ENCODE results near the gene TWF1.

Gene TWF1

DNA sequence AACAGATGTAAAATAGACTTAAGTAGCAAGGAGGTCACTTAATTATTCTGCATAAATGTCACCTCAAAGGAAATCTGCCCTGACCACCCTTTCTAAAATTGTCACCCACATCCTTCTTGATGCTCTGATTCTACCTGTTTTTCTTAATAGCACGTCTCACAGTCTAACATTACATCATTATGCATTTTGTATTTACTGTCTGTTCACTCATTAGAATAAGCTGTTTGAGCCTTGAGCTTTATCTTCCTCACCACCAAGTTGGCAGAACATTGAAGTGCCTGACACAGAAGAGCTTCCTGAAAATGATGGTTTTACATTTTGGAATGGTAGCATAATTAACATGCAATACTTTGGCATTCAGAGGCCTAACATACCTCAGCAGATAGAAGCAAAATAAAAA is 21.0 kb upstream of the TWF1 start:
- no peak overlapping the region for H3K27ac ChIP-seq
- no peak for TF ChIP-seq CTCF (conservative IDR thresholded peaks at IDR 0.05; ENCODE audit: low read depth)
- DNase-seq (ENCODE audit: low spot score), result no peak
- POLR2A ChIA-PET (ENCODE audit: low non-redundant PET), result no interaction called here
- CTCF ChIA-PET, result interaction anchor here (0.6 to 0.7 kb wide), 2 partner anchors 43 to 56 kb away, joined by 3 read pairs; no protein-coding TSS in a partner anchor

DNA sequence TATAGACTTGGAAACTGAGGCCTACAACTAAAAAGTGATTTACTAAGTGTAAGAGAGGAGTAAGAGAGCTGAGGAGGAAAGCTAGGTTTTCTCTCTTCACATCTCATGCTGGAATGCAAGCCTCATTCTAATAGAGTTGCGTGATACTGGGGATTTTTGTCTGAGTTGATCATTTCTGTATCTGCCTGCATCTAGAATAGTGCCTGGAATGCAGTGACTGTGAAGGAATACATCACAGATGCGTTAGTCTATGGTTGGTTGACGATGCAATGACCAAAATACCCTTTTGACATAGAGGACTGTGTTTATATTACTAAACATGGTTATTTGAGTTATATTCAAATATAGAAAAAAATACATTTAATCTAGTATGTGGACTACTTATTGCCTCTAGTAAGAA is 20.6 kb upstream of the TWF1 start:
- no peak for DNase-seq (ENCODE audit: low spot score)
- no peak overlapping the region for H3K27ac ChIP-seq
- ChIA-PET POLR2A (ENCODE audit: low non-redundant PET) (no interaction called here), CTCF (interaction anchor here (0.6 to 0.7 kb wide), 2 partner anchors 43 to 57 kb away, joined by 3 read pairs; no protein-coding TSS in a partner anchor)
- TF ChIP-seq CTCF (conservative IDR thresholded peaks at IDR 0.05; ENCODE audit: low read depth), result no peak

DNA sequence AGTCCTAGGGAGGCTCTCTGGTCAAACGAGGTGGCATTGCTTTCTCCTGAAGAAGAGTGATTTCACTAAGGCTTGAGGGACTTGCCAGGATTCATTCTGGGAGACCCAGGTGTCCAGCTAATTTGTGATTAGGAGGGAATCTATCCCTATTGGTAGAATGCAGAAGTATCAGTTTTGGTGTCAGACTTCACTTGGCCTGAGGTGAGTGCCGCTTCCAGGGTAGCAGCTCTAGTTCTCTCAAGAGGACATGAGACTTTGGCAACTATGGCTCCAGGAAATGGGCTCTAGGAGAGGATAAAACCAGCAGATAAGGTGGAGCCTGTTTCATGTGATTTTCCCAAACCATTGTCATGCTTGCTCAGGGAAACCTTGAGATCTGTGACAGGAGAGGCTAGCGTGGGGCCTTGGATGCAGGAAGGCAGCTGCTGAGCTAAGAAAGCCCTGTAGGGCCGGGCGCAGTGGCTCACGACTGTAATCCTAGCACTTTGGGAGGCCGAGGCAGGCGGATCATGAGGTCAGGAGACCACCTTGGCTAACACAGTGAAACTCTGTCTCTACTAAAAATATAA is 18.2 kb upstream of the TWF1 start:
- DNase-seq (ENCODE audit: low spot score), result no peak
- TF ChIP-seq CTCF (conservative IDR thresholded peaks at IDR 0.05; ENCODE audit: low read depth), result no peak
- no peak overlapping the region for H3K27ac ChIP-seq
- POLR2A ChIA-PET (ENCODE audit: low non-redundant PET), result no interaction called here
- CTCF ChIA-PET, result no interaction called here

GRCh38 chr12:43816168-43816567 is 10.1 kb upstream of the TWF1 start:
- no peak for DNase-seq (ENCODE audit: low spot score)
- POLR2A ChIA-PET (ENCODE audit: low non-redundant PET), result no interaction called here

GRCh38 chr12:43815416-43815815 is 9.3 kb upstream of the TWF1 start:
- ChIA-PET CTCF (interaction anchor here (0.6 to 0.7 kb wide), 2 partner anchors 88 to 1530 kb away, joined by 3 read pairs; no protein-coding TSS in a partner anchor), POLR2A (ENCODE audit: low non-redundant PET) (no interaction called here)
- TF ChIP-seq CTCF (conservative IDR thresholded peaks at IDR 0.05; ENCODE audit: low read depth), result no peak
- DNase-seq (ENCODE audit: low spot score), result no peak
- H3K27ac ChIP-seq, result no peak overlapping the region

More at GRCh38 chr12:43816168-43816567, 10.1 kb upstream of the TWF1 start:
- CTCF ChIA-PET, result interaction anchor here (0.6 kb wide), 2 partner anchors 90 to 128 kb away, joined by 3 to 4 read pairs; no protein-coding TSS in a partner anchor
- H3K27ac ChIP-seq, result no peak overlapping the region
- TF ChIP-seq CTCF (conservative IDR thresholded peaks at IDR 0.05; ENCODE audit: low read depth), result no peak

- CTCF ChIA-PET, result interaction anchor here (0.6 kb wide), 1 partner anchor 84 kb away, joined by 3 read pairs; no protein-coding TSS in a partner anchor
- no peak overlapping the region for H3K27ac ChIP-seq
- TF ChIP-seq CTCF (conservative IDR thresholded peaks at IDR 0.05; ENCODE audit: low read depth), result no peak
- POLR2A ChIA-PET (ENCODE audit: low non-redundant PET), result no interaction called here
- DNase-seq (ENCODE audit: low spot score), result peak; percentile 34
These were observed 6.8 kb upstream of the TWF1 start for GRCh38 chr12:43812926-43813325.
